HCT116 (cell line): ENCODE data around the gene PCCA.

Source experiments
- EGR1 ChIP-seq: IDR thresholded peaks from 2 replicates; pipeline ENCODE4 v1.6.1; 2012; ENCODE audit warnings: low read depth
- RAD21 ChIP-seq: IDR thresholded peaks from 2 replicates; pipeline ENCODE4 v1.6.1; 2012; ENCODE audit warnings: low read depth, mild to moderate bottlenecking
- ZNF274 ChIP-seq: fragments of 200-500 bp; sonication (Bioruptor generic); IDR thresholded peaks from 2 replicates; pipeline ENCODE4 v1.6.1; 2014; ENCODE audit warnings: mild to moderate bottlenecking, low read depth, low read length, inconsistent platforms
- TF ChIP-seq, protein P1 (sequence below), 3 experiments: fragments of 200-600 bp in 1 of 3; sonication (generic) in 1 of 3; IDR thresholded peaks in 2 of 3; conservative IDR thresholded peaks in 1 of 3; 2 replicates each; pipeline ENCODE4 v1.5.1; 2012 to 2017; ENCODE audit warnings: low read depth in 2 of 3, low read length in 2 of 3, antibody characterized with exemption in 1 of 3, borderline replicate concordance in 1 of 3, control low read depth in 1 of 3, mild to moderate bottlenecking in 1 of 3, mixed read lengths in 1 of 3, mixed run types in 1 of 3, moderate library complexity in 1 of 3; ENCODE audit not compliant: insufficient read depth in 1 of 3

DNA sequence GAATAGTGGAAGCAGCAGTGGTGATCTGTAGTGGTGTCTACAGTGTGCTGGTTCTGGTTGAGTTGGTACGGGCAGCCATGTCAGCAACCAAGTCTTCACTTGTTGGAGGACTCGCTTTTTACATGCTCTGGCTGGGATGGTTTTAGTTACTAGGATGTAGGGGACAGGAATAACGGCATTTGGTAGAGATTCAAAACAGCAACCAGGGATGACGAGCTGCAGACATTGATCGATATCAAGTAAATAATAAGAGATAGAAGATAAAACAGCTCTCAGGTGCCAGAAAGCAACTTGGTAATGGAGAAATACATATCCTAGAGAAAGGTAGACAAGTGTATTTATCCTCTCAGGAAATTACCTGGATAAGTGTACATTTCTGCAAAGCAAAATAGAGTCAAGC lies 84.3 kb downstream of the PCCA start:
- TF ChIP-seq, protein P1, sequence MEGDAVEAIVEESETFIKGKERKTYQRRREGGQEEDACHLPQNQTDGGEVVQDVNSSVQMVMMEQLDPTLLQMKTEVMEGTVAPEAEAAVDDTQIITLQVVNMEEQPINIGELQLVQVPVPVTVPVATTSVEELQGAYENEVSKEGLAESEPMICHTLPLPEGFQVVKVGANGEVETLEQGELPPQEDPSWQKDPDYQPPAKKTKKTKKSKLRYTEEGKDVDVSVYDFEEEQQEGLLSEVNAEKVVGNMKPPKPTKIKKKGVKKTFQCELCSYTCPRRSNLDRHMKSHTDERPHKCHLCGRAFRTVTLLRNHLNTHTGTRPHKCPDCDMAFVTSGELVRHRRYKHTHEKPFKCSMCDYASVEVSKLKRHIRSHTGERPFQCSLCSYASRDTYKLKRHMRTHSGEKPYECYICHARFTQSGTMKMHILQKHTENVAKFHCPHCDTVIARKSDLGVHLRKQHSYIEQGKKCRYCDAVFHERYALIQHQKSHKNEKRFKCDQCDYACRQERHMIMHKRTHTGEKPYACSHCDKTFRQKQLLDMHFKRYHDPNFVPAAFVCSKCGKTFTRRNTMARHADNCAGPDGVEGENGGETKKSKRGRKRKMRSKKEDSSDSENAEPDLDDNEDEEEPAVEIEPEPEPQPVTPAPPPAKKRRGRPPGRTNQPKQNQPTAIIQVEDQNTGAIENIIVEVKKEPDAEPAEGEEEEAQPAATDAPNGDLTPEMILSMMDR (IDR thresholded peaks at IDR 0.05 in 2 of 3, conservative IDR thresholded peaks at IDR 0.05 in 1 of 3; ENCODE audit: borderline replicate concordance in 1 of 3, insufficient read depth in 1 of 3, low read depth in 2 of 3, low read length in 2 of 3) = no peak
- TF ChIP-seq RAD21 (no peak), ZNF274 (no peak), EGR1 (no peak)
